Esophagus muscularis mucosa (tissue), 3 donors: ENCODE results near the gene ATXN10.

Experiments
- CTCF ChIP-seq, 3 experiments: fragments of 200-600 bp in 2 of 3; fragments of 450-650 bp in 1 of 3; sonication (generic) in 2 of 3; IDR thresholded peaks; one replicate each; pipeline ENCODE4 v1.5.1; 2017 to 2019; ENCODE audit warnings: antibody characterized with exemption in 3 of 3, mild to moderate bottlenecking in 2 of 3, moderate library complexity in 1 of 3
- POLR2A ChIP-seq: fragments of 450-650 bp; IDR thresholded peaks from one replicate; pipeline ENCODE4 v1.6.1; 2017; ENCODE audit warnings: antibody characterized with exemption, moderate library complexity, mild to moderate bottlenecking, low read depth

GRCh38 chr22:45837508-45837907, 165.9 kb downstream of the ATXN10 start:
- TF ChIP-seq CTCF (IDR thresholded peaks at IDR 0.05) (no peak), POLR2A (no peak)
